Activated naive CD4-positive, alpha-beta T cell treated with anti-CD3 and anti-CD28 coated beads for 36 hours (primary cell): Measurements from ENCODE around the gene GDF7. TPM values are rescaled to one million over a fixed set of nuclear protein-coding genes. Genes with fewer than 3 reads are reported as not detected.
A peak's percentile ranks its signal among the peaks of the same experiment; 100 is the strongest.

Experiments used
- CTCF ChIA-PET: fragments of 350-600 bp; sonication (Branson Sonifier 250); formaldehyde crosslinking; loops from one replicate; lab custom pipeline; 2021; ENCODE audit warnings: antibody characterized with exemption; lab: Charles Lee
- DNase-seq: peaks from one replicate; pipeline ENCODE4 v3.0.0-alpha.2; 2020
- H3K27ac Mint-ChIP-seq: one replicate; pipeline ENCODE4 v1.8.0; 2021; ENCODE audit warnings: mild to moderate bottlenecking, mixed read lengths
- H3K27me3 Mint-ChIP-seq: one replicate; pipeline ENCODE4 v1.8.0; 2021; ENCODE audit warnings: low read depth, mixed read lengths
- H3K36me3 Mint-ChIP-seq: one replicate; pipeline ENCODE4 v1.8.0; 2021; ENCODE audit warnings: low read depth, mixed read lengths
- H3K4me1 Mint-ChIP-seq: one replicate; pipeline ENCODE4 v1.8.0; 2021; ENCODE audit warnings: low read depth, mixed read lengths
- H3K4me3 Mint-ChIP-seq: one replicate; pipeline ENCODE4 v1.8.0; 2021; ENCODE audit warnings: mild to moderate bottlenecking, moderate library complexity, mixed read lengths
- H3K9me3 Mint-ChIP-seq: one replicate; pipeline ENCODE4 v1.8.0; 2021; ENCODE audit warnings: mixed read lengths
- intact Hi-C: fragments of 100-400 bp; cut with micrococcal nuclease; formaldehyde crosslinking; loops from one replicate; pipeline ENCODE4 v1.15.1; 2023
- total RNA-seq, 2 experiments: library from RNA; stranded (reverse); gene quantifications; one replicate each; pipeline ENCODE4 v1.2.3, GENCODE V29; 2021

GDF7 gene
- total RNA-seq, 2 experiments from 2014 or later: not detected

- H3K9me3 Mint-ChIP-seq: no peaks in the 10 kb centered on the region
- intact Hi-C loops: loop anchor here (10.0 kb wide), 1 partner anchor 633 kb away; the partner anchor contains the start of gene MATN3
- DNase-seq: no peak
- no peak overlapping the region for H3K27ac Mint-ChIP-seq
- no peaks in the 10 kb centered on the region for H3K27me3 Mint-ChIP-seq
- H3K4me1 Mint-ChIP-seq: peaks cover 20% of the 10 kb centered on the region
- H3K36me3 Mint-ChIP-seq: peaks cover 6% of the 10 kb centered on the region
- no peak overlapping the region for H3K4me3 Mint-ChIP-seq
- CTCF ChIA-PET: interaction anchor here (1.1 to 8.3 kb wide), 4 partner anchors 12 to 237 kb away, joined by 3 to 72 read pairs (median 4); no protein-coding TSS in a partner anchor
Observed at GRCh38 chr2:20648206-20648605, 18.7 kb upstream of the GDF7 start.

GRCh38 chr2:20648831-20649230 is 18.1 kb upstream of the GDF7 start:
- H3K27ac Mint-ChIP-seq: no peak overlapping the region
- CTCF ChIA-PET: interaction anchor here (1.1 to 8.3 kb wide), 5 partner anchors 12 to 238 kb away, joined by 3 to 72 read pairs (median 4); no protein-coding TSS in a partner anchor
- peaks cover 20% of the 10 kb centered on the region for H3K4me1 Mint-ChIP-seq
- intact Hi-C loops: loop anchor here (10.0 kb wide), 1 partner anchor 634 kb away; the partner anchor contains the start of gene MATN3
- no peak overlapping the region for H3K4me3 Mint-ChIP-seq
- no peak for DNase-seq
- H3K9me3 Mint-ChIP-seq: no peaks in the 10 kb centered on the region
- peaks cover 6% of the 10 kb centered on the region for H3K36me3 Mint-ChIP-seq
- no peaks in the 10 kb centered on the region for H3K27me3 Mint-ChIP-seq

GRCh38 chr2:20649576-20649975 is 17.4 kb upstream of the GDF7 start:
- H3K27ac Mint-ChIP-seq: no peak overlapping the region
- intact Hi-C loops: loop anchor here (10.0 kb wide), 1 partner anchor 635 kb away; the partner anchor contains the start of gene MATN3
- H3K4me3 Mint-ChIP-seq: peak overlapping the region; percentile 75
- H3K4me1 Mint-ChIP-seq: peaks cover 20% of the 10 kb centered on the region
- DNase-seq: no peak
- CTCF ChIA-PET: interaction anchor here (0.8 to 8.3 kb wide), 8 partner anchors 10 to 314 kb away, joined by 3 to 72 read pairs (median 6); partner anchors contain the start of gene RHOB
- no peaks in the 10 kb centered on the region for H3K9me3 Mint-ChIP-seq
- H3K36me3 Mint-ChIP-seq: peaks cover 2% of the 10 kb centered on the region
- no peaks in the 10 kb centered on the region for H3K27me3 Mint-ChIP-seq

GRCh38 chr2:20649976-20650375 is 17.0 kb upstream of the GDF7 start:
- CTCF ChIA-PET: interaction anchor here (0.8 to 8.3 kb wide), 12 partner anchors 10 to 313 kb away, joined by 3 to 72 read pairs (median 6); partner anchors contain the start of gene RHOB
- no peaks in the 10 kb centered on the region for H3K9me3 Mint-ChIP-seq
- peak overlapping the region; percentile 75 for H3K4me3 Mint-ChIP-seq
- DNase-seq: no peak
- peaks cover under 1% of the 10 kb centered on the region for H3K36me3 Mint-ChIP-seq
- intact Hi-C loops: loop anchor here (2.0 to 10.0 kb wide), 3 partner anchors 635 to 1305 kb away; partner anchors contain the start of genes MATN3 and TTC32
- H3K27ac Mint-ChIP-seq: no peak overlapping the region
- H3K27me3 Mint-ChIP-seq: no peaks in the 10 kb centered on the region
- peaks cover 20% of the 10 kb centered on the region for H3K4me1 Mint-ChIP-seq

- no peaks in the 10 kb centered on the region for H3K27me3 Mint-ChIP-seq
- intact Hi-C loops: loop anchor here (2.0 to 10.0 kb wide), 2 partner anchors 750 to 1306 kb away; partner anchors contain the start of gene TTC32
- peak overlapping the region; percentile 75 for H3K4me3 Mint-ChIP-seq
- no peaks in the 10 kb centered on the region for H3K36me3 Mint-ChIP-seq
- H3K9me3 Mint-ChIP-seq: no peaks in the 10 kb centered on the region
- H3K27ac Mint-ChIP-seq: no peak overlapping the region
- peak; percentile 23 for DNase-seq
- peaks cover 20% of the 10 kb centered on the region for H3K4me1 Mint-ChIP-seq
- CTCF ChIA-PET: interaction anchor here (0.8 to 8.3 kb wide), 16 partner anchors 11 to 313 kb away, joined by 3 to 72 read pairs (median 5); partner anchors contain the start of genes LDAH and RHOB
Observed at GRCh38 chr2:20650393-20650876, 16.5 kb upstream of the GDF7 start.

- CTCF ChIA-PET: interaction anchor here (0.5 to 8.3 kb wide), 28 partner anchors 8 to 312 kb away, joined by 3 to 72 read pairs (median 4); partner anchors contain the start of genes LDAH and RHOB
- Mint-ChIP-seq H3K4me3 (peak within 1 kb of the TSS; percentile 77), H3K4me1 (peaks cover 20% of the 10 kb centered on the region), H3K36me3 (no peaks in the 10 kb centered on the region), H3K27me3 (no peaks in the 10 kb centered on the region), H3K27ac (peak within 1 kb of the TSS; percentile 77), H3K9me3 (no peaks in the 10 kb centered on the region)
- DNase-seq: peak; percentile 83
- intact Hi-C loops: loop anchor here (1.0 to 10.0 kb wide), 8 partner anchors 171 to 1306 kb away; partner anchors contain the start of genes LAPTM4A, RHOB and TTC32
Observed at GRCh38 chr2:20650877-20651730, 15.8 kb upstream of the GDF7 start, which contains the start of gene HS1BP3. Gene HS1BP3 (minus strand): TSS chr2:20651098. CDS start chr2:20651063, 35 bp downstream.

- Mint-ChIP-seq H3K27me3 (no peaks in the 10 kb centered on the region), H3K4me3 (peak overlapping the region; percentile 77), H3K9me3 (no peaks in the 10 kb centered on the region), H3K36me3 (no peaks in the 10 kb centered on the region), H3K27ac (no peak overlapping the region), H3K4me1 (peaks cover 20% of the 10 kb centered on the region)
- no peak for DNase-seq
- CTCF ChIA-PET: interaction anchor here (0.5 to 8.3 kb wide), 28 partner anchors 8 to 312 kb away, joined by 3 to 72 read pairs (median 4); partner anchors contain the start of genes LDAH and RHOB
- intact Hi-C loops: loop anchor here (1.0 to 10.0 kb wide), 8 partner anchors 171 to 1307 kb away; partner anchors contain the start of genes LAPTM4A, RHOB and TTC32
Observed at GRCh38 chr2:20651731-20652099, 15.2 kb upstream of the GDF7 start.

- DNase-seq: no peak
- no peak overlapping the region for H3K27ac Mint-ChIP-seq
Observed at GRCh38 chr2:20652141-20652540, 14.8 kb upstream of the GDF7 start.

GRCh38 chr2:20652673-20653575 is 14.0 kb upstream of the GDF7 start:
- intact Hi-C loops: loop anchor here (10.0 kb wide), 1 partner anchor 1308 kb away; no protein-coding TSS in a partner anchor
- H3K36me3 Mint-ChIP-seq: no peaks in the 10 kb centered on the region
- no peaks in the 10 kb centered on the region for H3K27me3 Mint-ChIP-seq
- no peak overlapping the region for H3K27ac Mint-ChIP-seq
- CTCF ChIA-PET: interaction anchor here (1.1 to 8.3 kb wide), 3 partner anchors 8 to 311 kb away, joined by 4 to 72 read pairs (median 12); no protein-coding TSS in a partner anchor
- H3K4me3 Mint-ChIP-seq: no peak overlapping the region
- H3K9me3 Mint-ChIP-seq: no peaks in the 10 kb centered on the region
- no peak for DNase-seq
- peaks cover 20% of the 10 kb centered on the region for H3K4me1 Mint-ChIP-seq

More at GRCh38 chr2:20652141-20652540, 14.8 kb upstream of the GDF7 start:
- CTCF ChIA-PET: interaction anchor here (0.6 to 8.3 kb wide), 11 partner anchors 9 to 311 kb away, joined by 3 to 72 read pairs (median 6); partner anchors contain the start of gene RHOB
- peaks cover 20% of the 10 kb centered on the region for H3K4me1 Mint-ChIP-seq
- intact Hi-C loops: loop anchor here (10.0 kb wide), 1 partner anchor 1307 kb away; no protein-coding TSS in a partner anchor
- H3K36me3 Mint-ChIP-seq: no peaks in the 10 kb centered on the region
- no peaks in the 10 kb centered on the region for H3K9me3 Mint-ChIP-seq
- peak overlapping the region; percentile 10 for H3K4me3 Mint-ChIP-seq
- no peaks in the 10 kb centered on the region for H3K27me3 Mint-ChIP-seq

GRCh38 chr2:20653695-20654534 is 13.0 kb upstream of the GDF7 start:
- H3K4me1 Mint-ChIP-seq: peaks cover 16% of the 10 kb centered on the region
- H3K4me3 Mint-ChIP-seq: no peak overlapping the region
- CTCF ChIA-PET: interaction anchor here (0.6 to 8.3 kb wide), 6 partner anchors 7 to 310 kb away, joined by 3 to 72 read pairs (median 6); no protein-coding TSS in a partner anchor
- intact Hi-C loops: loop anchor here (10.0 kb wide), 1 partner anchor 1309 kb away; no protein-coding TSS in a partner anchor
- no peak overlapping the region for H3K27ac Mint-ChIP-seq
- DNase-seq: no peak
- no peaks in the 10 kb centered on the region for H3K9me3 Mint-ChIP-seq
- H3K27me3 Mint-ChIP-seq: no peaks in the 10 kb centered on the region
- H3K36me3 Mint-ChIP-seq: no peaks in the 10 kb centered on the region
